ENCODE results near the gene METTL3. TPM values are rescaled to one million over a fixed set of nuclear protein-coding genes. Genes with fewer than 3 reads are reported as not detected.

METTL3 gene
- total and polyA plus RNA-seq, 2 of the 8 experiments (the other 6 are each of a cell fraction or from before 2014, with no cell fraction given) = 103 to 144 TPM

DNA sequence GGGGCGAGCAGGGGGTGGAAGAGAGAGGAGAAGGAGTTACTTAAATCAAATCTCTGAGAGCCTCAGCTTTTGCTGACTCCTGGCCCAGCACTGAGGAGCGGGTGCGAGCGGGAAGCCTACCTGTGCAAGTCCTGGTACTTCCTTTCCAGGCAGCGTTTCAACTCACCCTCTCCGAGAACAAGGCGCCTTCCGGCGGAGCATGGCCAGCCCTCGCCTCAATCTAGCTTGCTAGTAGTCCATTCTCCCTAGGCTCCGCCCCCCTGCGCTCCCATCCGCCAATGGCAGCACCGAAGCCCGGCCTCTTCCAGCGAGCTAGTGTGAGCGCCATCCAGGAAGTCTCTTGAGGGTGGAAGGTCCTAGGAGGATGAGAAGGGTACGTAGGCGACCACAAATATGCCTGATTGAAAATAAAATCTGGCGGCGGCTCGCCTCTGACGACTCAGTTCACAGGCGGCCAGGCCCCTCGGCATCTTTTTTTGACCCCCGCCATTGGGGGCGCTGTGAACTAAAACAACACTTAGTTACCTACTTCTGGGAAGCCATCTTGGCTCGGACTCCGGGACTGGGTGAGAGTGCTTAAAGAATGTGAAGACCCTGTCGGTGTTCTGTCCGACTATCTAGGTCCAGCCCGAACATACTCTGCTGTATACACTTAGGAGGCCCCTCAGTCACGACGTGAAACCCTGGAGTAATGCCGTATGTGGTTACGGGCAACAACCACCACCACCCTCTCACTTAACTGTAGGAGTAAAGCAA, 55.0 kb downstream of the METTL3 start, which contains the start of gene CHD8 (continued):
- TF ChIP-seq KDM4A (IDR thresholded peaks at IDR 0.05; ENCODE audit: low read depth, low read length, severe bottlenecking) = peak; percentile 4
